ENCODE measurements around the gene WNT6.
"Not testable (repeated sequence)": the region's sequence is repeated elsewhere in the genome, so short reads cannot be mapped to it uniquely, and the experiment has no call there.

WNT6 gene

GRCh38 chr2:218830526-218831306 is 28.9 kb upstream of the WNT6 start:
- DNase-seq, result no peak

GRCh38 chr2:218831378-218831990 is 28.1 kb upstream of the WNT6 start, which contains the start of gene PRKAG3:
Gene PRKAG3 (minus strand): TSS chr2:218831803.
- no peak for DNase-seq

- no peak for DNase-seq
Observed at GRCh38 chr2:218832081-218832480, 27.5 kb upstream of the WNT6 start.

- DNase-seq, result no peak
Observed at GRCh38 chr2:218832520-218832919, 27.1 kb upstream of the WNT6 start.

GRCh38 chr2:218833023-218833609 is 26.5 kb upstream of the WNT6 start:
- DNase-seq, result no peak

- no peak for DNase-seq
Observed at GRCh38 chr2:218834685-218835084, 24.9 kb upstream of the WNT6 start.

GRCh38 chr2:218837495-218837894 is 22.1 kb upstream of the WNT6 start:
- DNase-seq, result no peak

GRCh38 chr2:218839430-218839829 is 20.2 kb upstream of the WNT6 start:
- no peak for DNase-seq

GRCh38 chr2:218839888-218840287 is 19.7 kb upstream of the WNT6 start:
- DNase-seq, result no peak

- not testable (repeated sequence) for DNase-seq
Observed at GRCh38 chr2:218844334-218844733, 15.3 kb upstream of the WNT6 start.

GRCh38 chr2:218846963-218847362 is 12.6 kb upstream of the WNT6 start:
- DNase-seq, result not testable (repeated sequence)

GRCh38 chr2:218849721-218850120 is 9.9 kb upstream of the WNT6 start:
- no peak for DNase-seq

GRCh38 chr2:218850796-218851195 is 8.8 kb upstream of the WNT6 start:
- no peak for DNase-seq

GRCh38 chr2:218851286-218851685 is 8.3 kb upstream of the WNT6 start:
- no peak for DNase-seq

GRCh38 chr2:218852911-218853667 is 6.5 kb upstream of the WNT6 start:
- peak in 5 of 14 donors; percentile 7 to 31 (median 14) for DNase-seq

- DNase-seq, result no peak
Observed at GRCh38 chr2:218853766-218854165, 5.8 kb upstream of the WNT6 start.

GRCh38 chr2:218854860-218855259 is 4.7 kb upstream of the WNT6 start:
- DNase-seq, result no peak

GRCh38 chr2:218855305-218856166 is 4.1 kb upstream of the WNT6 start:
- no peak for DNase-seq

GRCh38 chr2:218856167-218856895 is 3.3 kb upstream of the WNT6 start:
- no peak for DNase-seq

GRCh38 chr2:218856896-218857243 is 2.7 kb upstream of the WNT6 start:
- DNase-seq, result no peak

GRCh38 chr2:218857371-218858137 is 2.1 kb upstream of the WNT6 start:
- no peak for DNase-seq

All from C1 segment of cervical spinal cord (tissue), 14 donors.